Activated CD4-positive, alpha-beta T cell treated with anti-CD3 and anti-CD28 coated beads, Interleukin-2, amount 50 U/mL, for 1 hour (primary cell): ENCODE results near the gene SKAP1.
A peak's percentile ranks its signal among the peaks of the same experiment; 100 is the strongest.
"Not testable (repeated sequence)": the region's sequence is repeated elsewhere in the genome, so short reads cannot be mapped to it uniquely, and the experiment has no call there.

Experiments
- DNase-seq: peaks from one replicate; pipeline ENCODE4 v3.0.0-alpha.2; 2020

The SKAP1 gene

GRCh38 chr17:48429638-48430586, at the start of gene SKAP1:
Gene SKAP1 (minus strand): TSS chr17:48430214.
- peak; percentile 64 for DNase-seq

GRCh38 chr17:48479014-48479402, 49.0 kb upstream of the SKAP1 start:
- no peak for DNase-seq

GRCh38 chr17:48478224-48479013, 48.4 kb upstream of the SKAP1 start:
- DNase-seq: no peak

- no peak for DNase-seq
Measured at GRCh38 chr17:48477221-48477620, 47.2 kb upstream of the SKAP1 start.

- no peak for DNase-seq
Measured at GRCh38 chr17:48472411-48473281, 42.6 kb upstream of the SKAP1 start.

- no peak for DNase-seq
Measured at GRCh38 chr17:48471817-48472410, 41.9 kb upstream of the SKAP1 start.

- DNase-seq: no peak
Measured at GRCh38 chr17:48470388-48471034, 40.5 kb upstream of the SKAP1 start.

- DNase-seq: no peak
Measured at GRCh38 chr17:48469227-48469626, 39.2 kb upstream of the SKAP1 start.

GRCh38 chr17:48468299-48468698, 38.3 kb upstream of the SKAP1 start:
- no peak for DNase-seq

GRCh38 chr17:48465884-48466283, 35.9 kb upstream of the SKAP1 start:
- DNase-seq: no peak

- DNase-seq: no peak
Measured at GRCh38 chr17:48463526-48463925, 33.5 kb upstream of the SKAP1 start.

GRCh38 chr17:48462946-48463345, 32.9 kb upstream of the SKAP1 start:
- DNase-seq: no peak

- DNase-seq: no peak
Measured at GRCh38 chr17:48460052-48460451, 30.0 kb upstream of the SKAP1 start.

- DNase-seq: no peak
Measured at GRCh38 chr17:48459070-48459844, 29.2 kb upstream of the SKAP1 start.

- DNase-seq: peak; percentile 75
Measured at GRCh38 chr17:48457080-48457836, 27.2 kb upstream of the SKAP1 start.

GRCh38 chr17:48456589-48456988, 26.6 kb upstream of the SKAP1 start:
- DNase-seq: no peak

GRCh38 chr17:48455791-48456190, 25.8 kb upstream of the SKAP1 start:
- no peak for DNase-seq

- DNase-seq: no peak
Measured at GRCh38 chr17:48453447-48453846, 23.4 kb upstream of the SKAP1 start.

- DNase-seq: no peak
Measured at GRCh38 chr17:48451489-48451888, 21.5 kb upstream of the SKAP1 start.

- DNase-seq: not testable (repeated sequence)
Measured at GRCh38 chr17:48449335-48449734, 19.3 kb upstream of the SKAP1 start.
